ENCODE data around the gene TFAP2C.
"Not testable (repeated sequence)": the region's sequence is repeated elsewhere in the genome, so short reads cannot be mapped to it uniquely, and the experiment has no call there.

The TFAP2C gene

DNA sequence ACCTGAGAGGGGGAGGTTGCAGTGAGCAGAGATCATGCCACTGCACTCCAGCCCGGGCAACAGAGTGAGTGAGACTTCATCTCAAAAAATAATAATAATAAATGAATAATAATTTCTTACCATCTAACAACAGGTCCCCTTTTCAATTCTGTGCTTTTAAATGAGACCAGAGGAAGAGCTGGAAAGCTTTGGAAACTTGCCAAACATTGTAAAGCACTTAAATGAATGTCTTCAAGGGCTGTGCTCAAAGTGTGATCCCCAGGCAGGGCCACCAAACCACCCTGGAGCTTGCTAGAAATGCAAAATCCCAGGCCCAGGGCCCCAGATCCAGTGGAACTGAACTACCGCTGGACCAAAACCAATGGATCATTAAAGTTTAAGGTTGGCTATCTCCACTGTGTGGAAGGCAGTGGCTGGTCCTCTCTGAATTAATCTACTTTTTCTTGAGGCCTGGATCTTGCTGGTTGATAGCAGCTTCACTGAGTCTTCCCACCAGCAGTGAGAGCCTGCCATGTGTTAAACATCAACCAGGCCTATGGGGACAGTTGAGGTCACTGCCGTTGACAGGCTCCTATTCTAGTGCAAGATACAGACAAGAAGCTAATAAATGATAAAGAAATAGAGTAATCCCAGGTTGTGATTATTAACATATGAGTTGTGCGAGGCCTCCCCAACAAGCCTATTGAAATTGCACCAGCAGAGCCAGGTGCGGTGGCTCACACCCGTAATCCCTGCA lies 23.7 kb upstream of the TFAP2C start:
- Mint-ChIP-seq H3K4me1 (no peaks in the 10 kb centered on the region), H3K27ac (no peak overlapping the region), H3K27me3 (peaks cover 0 to 6% of the 10 kb centered on the region in 2 donors), H3K4me3 (no peak overlapping the region), H3K9me3 (no peaks in the 10 kb centered on the region), H3K36me3 (no peaks in the 10 kb centered on the region)
- ATAC-seq (replicated peaks) = no peak
- DNase-seq = no peak

DNA sequence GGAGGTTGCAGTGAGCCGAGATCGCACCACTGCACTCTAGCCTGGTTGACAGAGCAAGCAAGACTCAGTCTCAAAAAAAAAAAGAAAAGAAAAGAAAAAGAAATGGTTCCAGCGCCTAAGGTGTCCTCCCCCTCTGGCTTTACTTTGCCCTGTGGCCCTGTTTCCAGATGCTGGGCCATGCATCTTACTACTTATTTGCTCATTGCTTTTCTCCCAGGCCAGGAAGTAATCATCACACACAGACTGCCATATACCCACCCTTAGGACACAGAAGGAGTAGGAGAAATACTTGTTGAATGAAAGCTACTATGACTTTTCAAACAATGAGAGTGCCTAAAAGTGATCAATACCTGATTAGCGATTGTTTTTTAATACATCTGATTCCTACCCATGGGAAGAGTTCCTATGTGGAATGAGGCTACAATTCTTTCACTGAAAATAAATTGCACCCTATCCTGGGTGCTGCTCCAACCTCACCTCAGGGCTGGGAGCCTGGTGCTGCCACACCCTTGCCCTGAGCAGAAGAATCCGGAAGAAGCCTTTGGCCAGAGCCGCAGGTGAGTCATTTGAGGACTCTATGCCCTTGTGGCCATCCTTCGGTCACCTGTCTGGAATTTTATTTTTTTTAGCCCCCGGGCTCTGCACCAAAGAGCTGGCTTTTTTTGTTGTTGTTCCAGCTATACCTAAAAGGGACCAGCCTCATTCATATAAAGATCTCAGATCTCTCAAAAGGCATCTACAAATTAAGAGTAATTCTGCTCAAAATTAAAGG lies 22.7 kb upstream of the TFAP2C start:
- no peak overlapping the region for H3K4me3 Mint-ChIP-seq
- DNase-seq (no peak), ATAC-seq (replicated peaks) (no peak)
- H3K27me3 Mint-ChIP-seq = peaks cover 0 to 6% of the 10 kb centered on the region in 2 donors
- no peaks in the 10 kb centered on the region for H3K9me3 Mint-ChIP-seq
- no peak overlapping the region for H3K27ac Mint-ChIP-seq
- H3K4me1 Mint-ChIP-seq = no peaks in the 10 kb centered on the region
- no peaks in the 10 kb centered on the region for H3K36me3 Mint-ChIP-seq

DNA sequence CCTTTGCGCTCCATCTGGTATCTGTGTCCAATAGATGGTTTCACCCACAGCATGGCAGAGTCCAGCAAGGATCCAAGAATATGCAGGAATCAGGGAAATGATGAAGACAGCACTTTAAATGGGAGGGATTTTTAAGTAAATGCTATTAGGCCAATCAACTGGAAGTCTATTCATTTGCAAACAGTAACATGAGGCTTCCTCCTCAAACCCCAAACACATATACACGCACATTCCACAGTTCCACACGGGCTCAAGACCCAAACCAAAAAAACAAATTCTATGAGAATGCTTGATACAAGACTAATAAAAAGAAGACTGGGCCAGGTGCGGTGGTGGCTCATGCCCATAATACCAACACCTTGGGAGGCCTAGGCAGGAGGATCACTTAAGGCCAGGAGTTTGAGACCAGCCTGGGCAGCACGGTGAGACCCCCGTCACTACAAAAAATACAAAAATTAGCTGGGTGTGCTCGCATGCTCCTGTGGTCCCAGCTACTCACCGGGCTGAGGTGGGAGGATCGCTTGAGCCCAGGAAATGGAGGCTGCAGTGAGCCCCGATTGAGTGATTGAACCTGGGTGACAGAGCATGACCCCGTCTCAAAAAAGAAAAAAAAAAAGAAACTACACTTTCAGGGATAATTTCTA lies 21.9 kb upstream of the TFAP2C start:
- no peaks in the 10 kb centered on the region for H3K4me1 Mint-ChIP-seq
- peaks cover 0 to 6% of the 10 kb centered on the region in 2 donors for H3K27me3 Mint-ChIP-seq
- DNase-seq (no peak), ATAC-seq (replicated peaks) (no peak)
- no peak overlapping the region for H3K27ac Mint-ChIP-seq
- H3K9me3 Mint-ChIP-seq = no peaks in the 10 kb centered on the region
- H3K4me3 Mint-ChIP-seq = no peak overlapping the region
- no peaks in the 10 kb centered on the region for H3K36me3 Mint-ChIP-seq

DNA sequence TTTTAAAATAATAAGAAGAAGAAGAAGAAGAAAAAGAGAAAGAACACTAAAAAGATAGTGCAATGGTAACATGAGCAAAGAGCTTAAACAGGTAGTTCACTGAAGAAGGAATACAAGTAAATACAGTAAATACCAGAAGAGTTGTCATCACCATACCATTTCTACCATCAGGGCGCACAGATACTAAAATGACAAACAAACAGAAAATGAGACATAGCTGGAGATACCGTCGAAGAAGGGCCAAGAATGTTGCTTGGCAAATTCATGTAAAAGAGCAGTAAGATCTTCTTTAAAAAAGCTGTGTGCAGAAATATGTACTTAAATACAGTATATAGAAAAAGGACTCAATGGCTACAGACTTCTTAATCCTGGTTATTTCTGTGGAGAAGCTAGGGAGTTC lies 20.7 kb upstream of the TFAP2C start:
- H3K27me3 Mint-ChIP-seq = peaks cover 2 to 9% of the 10 kb centered on the region in 2 donors
- peaks cover 0 to 2% of the 10 kb centered on the region in 2 donors for H3K9me3 Mint-ChIP-seq
- no peak overlapping the region for H3K27ac Mint-ChIP-seq
- no peak overlapping the region for H3K4me3 Mint-ChIP-seq
- no peaks in the 10 kb centered on the region for H3K36me3 Mint-ChIP-seq
- ATAC-seq (replicated peaks) (no peak), DNase-seq (no peak)
- H3K4me1 Mint-ChIP-seq = no peaks in the 10 kb centered on the region

DNA sequence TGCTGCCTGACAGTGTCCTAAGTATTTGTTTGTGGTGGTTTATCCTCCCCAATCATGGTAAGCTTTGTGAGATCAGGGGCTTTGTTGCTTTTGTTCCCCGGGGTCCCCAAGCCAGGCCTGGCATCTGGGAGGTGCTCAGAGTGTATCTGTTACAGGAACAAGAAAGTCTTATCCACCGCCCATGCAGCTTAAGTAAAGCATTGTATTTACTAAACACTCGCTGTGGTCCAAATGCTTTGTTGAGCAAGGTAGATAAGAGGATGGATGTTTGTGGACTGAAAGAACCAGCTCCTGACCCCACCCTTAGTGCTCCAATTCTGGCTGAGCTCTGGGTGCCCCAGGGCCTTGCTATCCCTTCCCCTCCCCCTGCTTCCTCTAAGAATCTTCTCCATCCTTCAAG lies 19.8 kb upstream of the TFAP2C start:
- Mint-ChIP-seq H3K9me3 (peaks cover 0 to 3% of the 10 kb centered on the region in 2 donors), H3K36me3 (no peaks in the 10 kb centered on the region), H3K4me3 (no peak overlapping the region), H3K27ac (no peak overlapping the region), H3K4me1 (no peaks in the 10 kb centered on the region), H3K27me3 (peaks cover 3 to 12% of the 10 kb centered on the region in 2 donors)
- ATAC-seq (replicated peaks) (no peak), DNase-seq (no peak)

DNA sequence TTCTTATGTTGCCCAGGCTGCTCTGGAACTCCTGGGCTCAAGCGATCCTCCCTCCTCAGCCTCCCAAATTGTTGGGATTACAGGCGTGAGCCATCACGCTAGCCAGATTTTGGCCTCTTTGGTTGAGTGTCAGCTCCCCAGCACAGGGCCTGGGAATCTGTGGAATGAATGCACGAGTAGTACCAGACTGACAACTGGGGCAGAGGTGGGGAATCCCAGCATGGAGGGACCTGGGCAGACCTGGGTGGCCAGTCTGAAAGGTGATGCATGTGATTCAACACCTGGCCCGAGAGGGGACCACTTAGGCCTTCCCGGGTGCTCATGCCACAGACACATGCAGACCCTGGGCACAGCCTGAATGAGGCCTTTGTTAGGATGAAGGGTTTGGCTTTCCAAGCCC lies 19.0 kb upstream of the TFAP2C start:
- peaks cover 3 to 12% of the 10 kb centered on the region in 2 donors for H3K27me3 Mint-ChIP-seq
- H3K4me1 Mint-ChIP-seq = no peaks in the 10 kb centered on the region
- DNase-seq (no peak), ATAC-seq (replicated peaks) (no peak)
- H3K4me3 Mint-ChIP-seq = no peak overlapping the region
- no peak overlapping the region for H3K27ac Mint-ChIP-seq
- peaks cover 0 to 3% of the 10 kb centered on the region in 2 donors for H3K9me3 Mint-ChIP-seq
- no peaks in the 10 kb centered on the region for H3K36me3 Mint-ChIP-seq

DNA sequence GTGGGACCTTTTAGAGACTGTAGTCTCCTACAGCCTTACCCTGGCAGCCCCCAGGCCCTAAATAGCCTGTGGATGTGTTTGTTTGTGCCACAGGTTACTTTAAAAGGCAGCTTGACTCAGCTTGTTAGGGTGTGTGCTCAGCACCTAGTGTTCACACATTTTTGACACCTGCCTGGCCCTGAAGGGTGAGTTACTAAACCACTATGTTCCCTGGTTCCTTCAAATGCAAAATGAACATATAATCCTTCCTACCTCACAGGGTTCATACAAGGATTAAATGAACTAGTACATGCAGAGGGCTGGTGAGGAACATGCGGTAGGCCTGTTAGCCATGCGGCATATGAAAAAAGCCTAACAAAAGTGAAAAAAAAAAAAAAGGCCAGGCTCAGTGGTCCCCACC lies 14.9 kb upstream of the TFAP2C start:
- Mint-ChIP-seq H3K9me3 (peaks cover 0 to 3% of the 10 kb centered on the region in 2 donors), H3K27ac (no peak overlapping the region), H3K4me1 (no peaks in the 10 kb centered on the region), H3K27me3 (peaks cover 7 to 13% of the 10 kb centered on the region in 2 donors), H3K4me3 (no peak overlapping the region), H3K36me3 (no peaks in the 10 kb centered on the region)
- no peak for ATAC-seq (replicated peaks)
- DNase-seq = no peak

DNA sequence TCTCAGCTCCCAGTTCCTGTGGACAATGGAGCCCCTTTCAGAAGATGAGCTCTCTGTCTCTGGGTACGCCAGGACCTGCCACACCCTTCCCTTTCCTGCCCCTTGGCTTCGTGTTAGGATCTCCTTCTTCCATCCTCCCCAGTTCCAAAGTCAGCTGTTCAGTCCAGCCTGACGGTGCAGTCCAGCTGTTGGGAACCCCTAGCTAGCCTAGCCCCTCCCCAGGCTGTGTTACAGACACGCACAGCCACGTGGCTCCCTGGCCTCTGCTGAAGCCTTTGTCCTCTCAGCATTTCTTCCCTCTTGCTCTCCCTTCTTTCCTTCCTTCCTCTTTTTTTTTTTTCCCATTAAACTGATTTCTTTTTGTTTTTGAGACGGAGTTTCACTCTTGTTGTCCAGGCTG lies 12.4 kb upstream of the TFAP2C start:
- no peaks in the 10 kb centered on the region for H3K4me1 Mint-ChIP-seq

DNA sequence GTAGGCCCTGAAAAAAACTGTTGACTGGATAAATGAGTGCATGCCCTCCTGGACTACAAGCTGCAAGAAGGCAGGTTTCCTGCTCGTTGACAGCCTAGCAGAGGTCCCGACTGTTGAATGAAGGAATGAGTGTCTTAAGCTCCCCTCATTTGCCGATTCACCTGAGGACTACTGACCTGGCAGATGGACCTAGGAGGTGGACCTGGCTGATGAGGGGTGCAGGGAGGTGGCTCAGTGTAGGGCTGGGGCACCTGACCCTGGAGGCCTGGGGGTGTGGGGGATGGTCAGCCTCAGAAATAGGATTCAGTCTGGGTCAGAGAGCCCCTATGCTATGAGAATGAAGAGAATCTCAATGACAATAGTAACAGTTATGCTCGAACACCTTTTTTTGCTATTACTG lies 11.6 kb upstream of the TFAP2C start:
- Mint-ChIP-seq H3K4me3 (no peak overlapping the region), H3K27me3 (peaks cover 12 to 27% of the 10 kb centered on the region in 2 donors), H3K27ac (no peak overlapping the region), H3K4me1 (no peaks in the 10 kb centered on the region), H3K9me3 (peaks cover 0 to 3% of the 10 kb centered on the region in 2 donors), H3K36me3 (no peaks in the 10 kb centered on the region)
- no peak for ATAC-seq (replicated peaks)
- no peak for DNase-seq

More for the DNA sequence above, 12.4 kb upstream of the TFAP2C start:
- no peak for DNase-seq
- H3K9me3 Mint-ChIP-seq = peaks cover 0 to 3% of the 10 kb centered on the region in 2 donors
- no peaks in the 10 kb centered on the region for H3K36me3 Mint-ChIP-seq
- no peak overlapping the region for H3K4me3 Mint-ChIP-seq
- ATAC-seq (replicated peaks) = no peak
- no peak overlapping the region for H3K27ac Mint-ChIP-seq
- H3K27me3 Mint-ChIP-seq = peaks cover 9 to 21% of the 10 kb centered on the region in 2 donors

DNA sequence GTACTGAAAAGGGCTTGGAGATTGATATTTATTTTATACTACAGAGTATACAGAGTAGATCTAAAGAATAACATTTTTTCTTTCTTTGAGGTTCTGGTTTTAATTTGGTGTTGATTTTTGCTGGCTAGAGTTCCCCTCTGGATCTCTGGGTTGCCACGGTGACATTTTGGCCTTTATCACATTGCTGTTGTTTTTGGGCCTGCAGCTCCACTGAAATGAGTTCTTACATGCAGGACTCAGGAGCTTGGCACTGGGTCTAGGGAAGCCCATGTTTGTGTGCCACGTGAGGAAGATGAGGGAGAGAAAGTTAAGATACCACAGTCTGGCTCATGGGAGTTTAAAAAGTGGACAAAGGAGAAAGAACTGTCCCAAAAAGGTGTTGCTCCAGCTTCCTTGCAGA lies 7.4 kb upstream of the TFAP2C start:
- no peaks in the 10 kb centered on the region for H3K36me3 Mint-ChIP-seq
- H3K4me1 Mint-ChIP-seq = peaks cover 0 to 1% of the 10 kb centered on the region in 2 donors
- H3K27ac Mint-ChIP-seq = no peak overlapping the region
- H3K27me3 Mint-ChIP-seq = peaks cover 30 to 51% of the 10 kb centered on the region in 2 donors
- H3K4me3 Mint-ChIP-seq = no peak overlapping the region
- ATAC-seq (replicated peaks) = no peak
- H3K9me3 Mint-ChIP-seq = no peaks in the 10 kb centered on the region
- DNase-seq = no peak

DNA sequence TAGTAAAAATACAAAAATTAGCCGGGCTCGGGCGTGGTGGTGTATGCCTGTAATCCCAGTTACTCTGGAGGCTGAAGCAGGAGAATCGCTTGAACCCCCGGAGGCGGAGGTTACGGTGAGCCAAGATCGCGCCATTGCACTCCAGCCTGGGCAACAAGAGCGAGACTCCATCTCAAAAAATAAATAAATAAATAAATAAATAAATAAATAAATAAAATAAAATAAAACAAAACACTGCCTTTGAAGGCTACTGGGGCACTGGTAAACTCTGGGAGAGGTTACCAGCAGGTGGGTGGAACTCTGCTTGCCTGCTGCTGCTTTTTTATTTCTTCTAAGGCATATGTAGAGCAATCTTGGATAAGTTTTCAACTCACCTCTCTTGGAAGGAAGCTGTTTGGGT lies 5.2 kb upstream of the TFAP2C start:
- H3K27ac Mint-ChIP-seq; H3K9me3 Mint-ChIP-seq; DNase-seq; H3K4me3 Mint-ChIP-seq; ATAC-seq (replicated peaks); H3K36me3 Mint-ChIP-seq: not testable (repeated sequence)
- peaks cover 36 to 73% of the 10 kb centered on the region in 2 donors for H3K27me3 Mint-ChIP-seq
- peaks cover 6 to 12% of the 10 kb centered on the region in 2 donors for H3K4me1 Mint-ChIP-seq

DNA sequence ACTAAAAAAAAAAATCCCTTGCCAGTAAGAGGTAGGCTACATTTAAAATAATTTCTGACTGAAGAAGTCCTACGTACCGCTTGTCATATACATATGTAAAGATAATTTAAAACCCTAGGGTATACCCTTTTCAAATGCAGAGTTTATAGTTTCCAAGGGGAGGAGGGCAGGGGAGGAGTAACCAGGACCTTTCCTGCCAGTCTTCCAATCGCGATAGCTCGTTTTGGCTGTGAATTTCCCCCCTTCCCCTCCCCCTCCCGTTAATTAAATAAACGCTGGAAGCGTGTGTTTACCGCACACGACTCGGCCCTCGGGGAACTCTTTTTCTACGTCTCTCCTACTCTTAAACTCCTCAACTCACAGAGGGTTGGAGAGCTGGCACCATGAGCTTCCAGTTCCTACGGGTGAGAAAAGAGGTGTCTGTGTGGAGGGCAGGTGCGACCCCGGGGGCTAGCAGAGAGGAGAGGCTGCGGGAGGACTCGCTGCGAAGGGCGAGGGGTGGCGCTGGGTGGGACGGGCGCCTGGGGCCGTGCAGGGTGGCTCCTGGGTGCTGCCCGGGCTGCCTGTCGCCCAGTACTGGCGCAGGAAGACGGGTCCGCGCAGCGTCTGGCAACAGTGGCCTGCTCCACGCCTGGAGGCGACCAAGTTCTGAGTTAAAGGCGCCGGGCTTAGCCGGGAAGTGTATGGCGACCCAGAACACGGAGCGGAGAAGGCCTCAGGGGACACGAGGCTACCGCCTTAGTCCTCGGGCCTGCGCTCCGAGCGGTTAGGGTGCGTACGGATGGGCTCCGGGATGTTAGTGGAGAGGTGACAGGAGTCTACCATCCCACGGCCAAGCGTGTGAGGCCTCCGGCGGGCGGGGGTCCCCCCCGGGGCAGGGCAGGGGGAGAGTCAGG lies 4.1 kb upstream of the TFAP2C start:
- Mint-ChIP-seq H3K4me3 (peak overlapping the region in 1 of 2 donors; percentile 39), H3K27ac (peak overlapping the region; percentile 86), H3K4me1 (peaks cover 10 to 23% of the 10 kb centered on the region in 2 donors), H3K27me3 (peaks cover 44 to 84% of the 10 kb centered on the region in 2 donors), H3K36me3 (no peaks in the 10 kb centered on the region), H3K9me3 (no peaks in the 10 kb centered on the region)
- ATAC-seq (replicated peaks) (no peak), DNase-seq (no peak)

DNA sequence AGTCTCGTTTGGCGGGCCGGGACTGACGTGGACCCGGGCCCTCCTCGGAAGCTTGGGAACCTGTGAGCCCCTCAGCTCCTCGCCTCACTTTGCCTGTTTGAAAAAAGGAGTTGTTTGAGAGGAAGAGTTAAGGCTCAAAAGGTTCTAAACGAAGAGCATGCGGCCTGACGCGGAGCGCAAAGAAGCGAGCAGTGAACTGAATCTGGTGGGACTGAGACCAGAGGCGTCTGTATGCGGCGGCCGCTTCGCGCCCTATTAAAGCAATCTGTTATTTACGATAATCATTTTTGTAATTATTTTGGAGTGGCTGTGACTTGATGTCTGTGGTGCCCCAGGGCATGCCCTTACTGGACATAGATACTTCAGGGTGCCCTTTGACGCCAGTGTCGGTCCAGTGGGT lies 3.3 kb upstream of the TFAP2C start:
- DNase-seq (no peak), ATAC-seq (replicated peaks) (no peak)
- Mint-ChIP-seq H3K27me3 (peaks cover 45 to 84% of the 10 kb centered on the region in 2 donors), H3K4me3 (peak overlapping the region in 1 of 2 donors; percentile 53), H3K36me3 (no peaks in the 10 kb centered on the region), H3K4me1 (peaks cover 10 to 23% of the 10 kb centered on the region in 2 donors), H3K9me3 (no peaks in the 10 kb centered on the region), H3K27ac (peak overlapping the region; percentile 86)
